NCI-H748 treated with DMSO at 0.1 percent for 48 hours (cell line): ENCODE measurements around the gene LMO4.

ENCODE experiments used
- DNase-seq: peaks from one replicate; lab custom pipeline; 2025; lab: John Stamatoyannopoulos, UW

LMO4 gene

DNA sequence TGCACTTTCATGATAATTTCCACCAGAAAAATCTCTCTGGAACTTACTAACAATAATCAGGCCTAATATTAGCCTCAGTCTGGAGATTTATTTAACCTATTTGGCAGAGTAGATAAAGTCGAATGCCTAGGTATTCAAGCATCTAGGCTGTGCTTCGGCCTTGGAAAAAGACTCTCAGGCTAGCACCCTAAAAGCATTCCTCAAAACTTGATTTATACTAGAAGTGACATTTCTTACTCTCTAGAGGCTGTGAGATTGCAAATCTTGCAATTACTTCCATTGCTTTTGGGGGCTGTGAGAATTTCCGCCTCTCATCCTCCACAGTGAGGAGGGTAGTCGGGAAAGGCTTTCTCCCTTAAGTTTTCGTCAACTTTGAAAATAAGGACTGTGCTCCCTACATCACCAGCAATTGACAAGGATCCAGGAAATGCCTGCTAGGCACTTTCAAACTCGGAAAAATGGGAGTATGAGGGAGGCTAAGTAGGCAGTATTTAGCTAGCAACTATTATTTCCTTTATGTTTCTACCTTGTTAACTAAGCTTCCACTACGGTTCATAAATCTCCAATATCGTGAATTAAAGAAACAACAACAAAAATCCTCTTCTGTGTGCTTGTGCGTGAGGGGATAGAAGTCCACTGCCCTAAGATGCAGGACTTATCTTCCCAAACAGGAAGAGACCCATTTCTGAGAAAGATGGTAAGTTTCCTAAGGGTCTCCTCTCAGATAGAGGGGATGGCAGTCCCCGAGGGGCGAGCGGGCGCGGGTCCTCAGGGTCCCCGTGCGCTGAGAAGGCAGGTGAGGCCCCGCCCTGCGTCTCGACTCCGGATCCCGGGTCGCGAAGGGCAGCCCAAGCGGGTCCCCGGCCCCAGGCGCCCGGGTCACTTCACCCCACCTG lies 1.1 kb upstream of the LMO4 start:
- no peak for DNase-seq

DNA sequence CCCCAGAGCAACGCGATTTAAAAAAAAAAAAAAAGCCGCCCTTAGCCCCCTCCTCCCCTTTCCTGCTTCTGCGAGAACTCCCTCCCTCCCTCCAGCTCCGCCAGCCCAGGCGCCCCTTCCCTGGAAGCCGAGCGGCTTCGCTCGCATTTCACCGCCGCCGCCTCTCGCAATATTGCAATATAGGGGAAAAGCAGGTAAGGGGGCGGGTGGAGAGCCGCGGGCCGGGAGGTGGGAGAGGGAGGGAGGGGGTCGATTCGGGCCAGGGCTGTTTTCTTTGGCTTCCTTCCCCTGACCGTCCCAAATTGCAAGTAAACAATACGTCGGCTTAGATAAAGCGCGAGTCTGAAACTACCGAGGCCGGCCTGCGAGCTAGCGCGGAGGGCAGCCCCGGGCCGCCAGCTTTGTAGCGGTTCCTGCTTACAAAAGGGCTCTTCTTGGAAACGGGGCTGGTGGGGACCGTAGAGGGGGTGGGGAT lies 408 bp downstream of the LMO4 start:
- DNase-seq, result no peak

DNA sequence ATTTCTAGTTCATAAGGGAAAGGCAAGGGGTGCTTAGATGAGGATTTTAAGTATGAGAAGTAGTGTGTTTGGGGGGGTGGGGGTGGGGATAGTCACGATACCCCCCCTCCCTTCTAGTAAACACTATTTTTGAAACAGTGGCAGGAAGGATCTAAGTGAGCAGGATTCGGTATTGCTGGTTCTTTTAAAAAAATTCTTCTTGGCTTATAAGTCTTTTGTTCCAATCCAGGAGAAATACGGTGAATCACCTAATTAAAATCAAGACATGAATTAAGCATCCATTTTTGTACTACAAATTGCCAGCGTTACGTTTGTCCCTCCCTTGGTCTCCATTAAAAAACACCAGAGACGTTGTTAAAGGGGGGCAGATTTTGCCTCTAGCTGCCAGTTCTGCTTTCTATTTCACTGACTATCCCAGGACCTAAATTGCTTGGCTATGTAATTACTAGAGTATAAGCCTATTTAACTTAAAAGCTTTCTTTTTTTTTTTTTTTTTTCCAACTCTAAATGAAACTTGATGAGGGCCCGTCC lies 911 bp downstream of the LMO4 start:
- peak; percentile 31 for DNase-seq

GRCh38 chr1:87330057-87330884 lies 1.6 kb downstream of the LMO4 start:
- DNase-seq, result no peak

DNA sequence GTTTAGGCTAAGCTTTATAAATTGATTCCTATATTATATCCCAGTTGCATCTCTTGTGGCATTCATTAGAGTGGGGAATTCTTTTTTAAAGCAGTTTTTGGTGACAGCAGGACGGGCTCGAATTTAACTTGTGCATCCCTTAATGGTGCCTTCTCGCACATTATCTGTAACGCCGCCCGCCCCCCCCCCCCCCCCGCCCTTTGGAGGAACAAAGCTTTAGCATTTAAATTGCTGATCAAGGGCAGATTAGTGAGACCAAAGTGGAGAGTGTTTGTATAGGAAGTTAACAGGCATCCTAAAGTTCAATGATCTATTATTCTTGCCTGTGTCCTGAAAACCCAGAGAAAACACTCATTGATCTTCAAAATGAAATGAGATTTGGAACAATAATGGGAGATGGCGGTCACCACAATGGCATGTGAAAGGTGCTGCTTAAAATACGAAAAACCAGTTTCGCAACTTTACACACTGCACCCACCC lies 2.2 kb downstream of the LMO4 start:
- DNase-seq, result peak; percentile 75

- DNase-seq, result peak; percentile 50
These were observed 2.9 kb downstream of the LMO4 start for GRCh38 chr1:87331365-87332241.

DNA sequence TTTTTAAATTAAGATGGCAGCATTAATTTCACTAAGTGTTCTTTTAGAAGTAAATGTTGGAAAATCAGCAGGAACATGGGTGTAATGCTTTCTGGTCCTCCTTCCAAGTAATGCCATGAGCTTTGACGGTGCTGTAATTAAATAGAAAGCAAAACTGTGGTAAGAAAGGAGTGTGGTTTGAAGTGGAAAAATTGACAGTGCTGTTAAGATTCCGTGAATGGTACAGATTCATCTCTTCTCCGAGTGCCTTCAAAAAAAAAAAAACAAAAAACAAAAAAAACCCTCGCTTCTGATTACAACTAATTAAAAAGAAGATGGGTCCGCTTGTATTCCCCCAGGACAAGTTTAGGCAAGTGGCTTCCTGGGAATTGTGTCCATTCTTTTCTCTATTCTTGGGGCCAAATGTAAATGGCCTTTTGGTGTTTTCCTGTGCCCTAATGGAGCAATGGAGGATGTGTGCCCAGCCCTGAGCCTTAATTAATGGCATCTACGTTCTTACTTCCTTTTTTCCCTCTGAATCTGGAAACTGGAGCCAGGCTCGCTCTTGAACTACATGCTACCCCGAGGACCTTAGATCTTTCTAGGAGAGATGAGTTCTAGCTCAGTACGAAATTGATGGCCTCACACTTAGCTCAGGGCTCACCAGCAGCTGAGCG lies 5.1 kb downstream of the LMO4 start:
- no peak for DNase-seq

DNA sequence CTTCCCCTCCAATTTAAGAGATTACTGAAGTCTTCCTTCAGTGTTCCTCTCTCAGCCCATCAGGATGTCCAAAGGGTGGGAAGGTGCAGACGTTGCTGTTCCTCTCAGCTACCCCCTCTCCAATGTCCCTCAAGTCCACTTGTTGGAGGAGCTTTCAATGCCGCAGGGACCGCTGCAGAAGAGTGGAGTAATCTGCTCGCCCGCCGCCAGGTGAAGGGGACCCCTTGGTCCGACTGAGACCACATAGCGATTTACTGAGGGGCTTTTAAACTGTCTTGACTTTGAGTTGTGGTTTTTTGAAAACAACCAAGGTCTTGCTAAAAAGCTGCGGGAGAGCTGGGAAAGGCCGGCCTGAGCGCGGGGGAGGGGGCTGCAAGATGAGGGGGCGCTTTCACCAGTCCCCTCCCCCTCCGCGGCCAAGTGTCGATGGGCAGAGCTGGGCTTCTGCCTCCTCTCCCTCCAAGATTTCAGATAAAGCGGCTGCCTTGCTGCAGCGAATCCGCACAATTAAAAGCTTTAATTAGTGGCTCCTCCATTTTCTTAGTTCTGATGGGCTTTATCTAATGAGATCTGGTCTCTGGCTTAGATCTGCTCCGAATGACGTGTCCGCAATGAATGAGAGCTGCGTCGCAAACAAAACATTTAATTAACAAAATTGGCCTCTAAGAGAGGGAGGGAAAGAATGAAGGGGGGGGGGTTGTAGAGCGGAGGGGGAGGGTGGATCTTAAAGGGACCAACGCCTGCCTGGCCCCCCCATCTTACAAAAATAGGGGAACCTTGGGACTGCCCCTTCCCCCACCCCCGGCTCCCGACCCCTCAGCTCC lies 5.9 kb downstream of the LMO4 start:
- peak; percentile 25 for DNase-seq

DNA sequence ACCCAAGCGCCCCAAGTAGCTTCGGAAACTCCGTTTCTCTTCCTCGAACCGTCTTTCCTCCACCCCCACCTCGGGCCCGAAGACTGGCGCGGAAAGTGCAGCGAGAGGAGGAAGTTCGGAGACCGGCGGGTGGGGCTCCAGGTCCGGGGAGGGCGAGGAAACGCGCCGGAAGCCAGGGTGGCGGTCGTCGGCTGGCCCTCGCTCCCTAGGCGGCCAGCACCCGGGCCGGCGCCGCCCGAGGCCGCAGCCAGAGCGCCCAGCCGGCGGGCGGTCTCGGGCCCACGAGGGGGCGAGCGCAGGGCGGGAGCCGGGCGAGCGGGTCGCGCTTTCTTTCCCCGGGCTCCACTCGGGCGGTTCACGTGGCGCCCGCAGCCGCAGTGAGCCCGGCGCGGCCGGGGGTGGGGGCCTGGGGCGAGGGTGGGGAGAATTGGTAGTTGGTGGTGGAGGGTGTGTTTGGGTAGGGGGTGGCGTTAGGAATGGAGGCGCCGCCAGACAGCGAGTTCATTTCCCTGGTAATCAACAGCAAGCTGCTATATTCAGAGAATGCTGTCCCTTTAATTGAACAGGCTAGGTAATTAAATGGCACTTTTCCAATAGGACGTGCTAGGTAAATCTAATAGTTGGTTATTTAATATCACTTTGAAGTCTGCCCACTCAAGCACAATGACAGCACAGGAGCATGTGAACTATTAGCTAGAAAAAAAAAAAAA lies 6.7 kb downstream of the LMO4 start:
- peak; percentile 42 for DNase-seq

DNA sequence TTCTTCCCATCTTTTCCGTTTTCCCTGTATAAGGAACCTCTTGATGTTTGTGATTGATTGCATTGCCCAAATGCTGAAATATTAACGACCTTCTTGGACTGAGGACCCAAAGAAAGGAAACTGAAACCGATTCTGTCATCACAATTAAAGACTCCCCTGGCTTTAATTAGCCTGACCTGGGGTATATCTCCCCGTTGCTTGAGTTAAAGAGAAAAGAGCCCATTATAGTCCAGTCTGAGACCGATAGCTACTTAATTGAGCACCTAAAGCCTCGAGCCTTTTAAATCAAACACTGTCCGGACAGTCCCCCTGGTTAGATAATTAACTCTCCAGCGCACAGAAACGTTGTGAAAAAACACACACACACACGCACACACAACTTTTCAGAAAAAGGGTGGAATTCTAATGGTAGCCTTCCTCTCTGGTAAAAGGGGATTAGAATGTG lies 8.0 kb downstream of the LMO4 start:
- DNase-seq, result no peak

DNA sequence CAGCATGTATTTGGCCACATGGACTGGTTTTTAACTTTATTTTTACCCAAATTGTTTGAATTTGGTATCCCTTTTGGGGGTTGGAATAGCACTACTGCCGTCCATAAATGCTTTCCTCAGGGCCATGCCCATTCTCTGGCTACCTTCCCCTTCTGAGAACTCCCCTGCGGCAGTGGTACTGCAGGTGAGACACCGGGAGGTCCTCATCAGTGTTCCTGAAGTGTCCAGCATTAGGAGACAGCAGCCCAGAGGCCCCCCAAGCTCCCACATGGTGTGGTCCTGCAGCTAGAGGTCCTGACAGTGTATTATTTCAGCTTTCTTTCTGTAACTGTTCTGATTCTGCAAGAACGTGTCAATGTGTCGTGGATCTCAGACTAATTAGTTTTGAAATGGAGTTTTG lies 8.9 kb downstream of the LMO4 start:
- DNase-seq, result no peak

GRCh38 chr1:87338566-87338965 lies 9.9 kb downstream of the LMO4 start:
- no peak for DNase-seq

- DNase-seq, result no peak
These were observed 15.6 kb downstream of the LMO4 start for GRCh38 chr1:87344231-87344630.

DNA sequence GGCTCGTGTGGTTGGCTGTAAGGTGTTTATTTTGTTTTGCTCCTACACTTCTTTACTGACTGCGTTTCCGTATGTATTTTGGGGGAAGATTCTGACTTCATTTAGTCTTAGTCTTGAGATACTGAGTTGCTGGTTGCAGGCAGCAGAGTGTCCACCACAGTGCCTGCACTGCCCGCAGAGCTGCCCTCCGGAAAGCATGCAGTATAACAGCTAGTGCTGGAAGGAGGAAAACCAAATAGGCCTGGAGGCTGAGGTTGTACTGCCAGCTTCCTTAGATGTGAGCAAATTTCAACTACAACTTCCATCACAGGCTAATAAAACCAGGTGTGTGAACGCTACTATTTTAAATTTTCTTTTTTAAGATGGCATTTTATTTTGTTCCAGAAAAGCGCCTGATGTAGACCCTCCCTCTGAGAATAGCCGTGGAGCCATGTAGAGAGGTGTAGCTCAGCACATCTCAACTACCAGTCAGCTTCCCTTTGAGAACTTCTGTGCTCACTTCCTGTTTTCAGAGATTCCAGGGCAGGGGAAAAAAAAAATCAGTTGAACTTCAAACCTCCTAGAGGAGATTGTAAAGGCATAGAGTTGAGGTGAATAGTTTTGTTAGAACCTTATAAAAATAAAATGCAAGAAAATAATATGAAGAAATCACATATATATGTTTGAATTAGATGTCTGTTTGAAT lies 17.6 kb downstream of the LMO4 start:
- no peak for DNase-seq

DNA sequence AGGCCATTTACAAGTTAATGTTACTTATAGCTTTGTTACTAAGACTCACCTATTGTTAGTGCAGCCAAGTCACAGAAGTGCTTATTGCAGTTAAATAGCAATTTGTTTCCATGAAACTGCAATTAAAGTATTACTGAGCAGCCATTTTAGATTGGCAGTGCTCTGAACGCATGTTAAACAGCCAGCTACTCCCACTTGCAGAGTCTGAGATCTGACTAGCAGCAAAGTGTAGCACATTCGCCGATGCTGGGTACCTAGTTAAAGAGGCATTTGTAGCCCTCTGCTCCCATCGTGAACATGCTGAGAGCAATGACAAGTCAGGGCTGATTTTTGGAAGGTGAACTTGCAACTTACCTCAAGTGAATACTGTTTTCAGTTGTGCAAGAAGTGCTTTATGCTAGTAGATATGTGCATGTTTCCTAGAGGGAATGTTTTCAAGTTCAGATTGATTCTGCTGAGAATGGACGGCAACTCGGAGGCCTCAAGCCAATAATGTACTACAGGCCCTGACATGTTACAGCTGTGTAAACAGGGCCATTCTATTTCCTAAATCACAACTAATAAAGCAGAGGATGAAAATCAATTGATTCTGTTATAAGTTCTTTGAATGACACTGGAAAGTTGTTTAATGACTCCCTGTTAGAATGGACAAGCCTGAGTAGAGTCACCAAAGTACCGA lies 19.8 kb downstream of the LMO4 start:
- peak; percentile 41 for DNase-seq

DNA sequence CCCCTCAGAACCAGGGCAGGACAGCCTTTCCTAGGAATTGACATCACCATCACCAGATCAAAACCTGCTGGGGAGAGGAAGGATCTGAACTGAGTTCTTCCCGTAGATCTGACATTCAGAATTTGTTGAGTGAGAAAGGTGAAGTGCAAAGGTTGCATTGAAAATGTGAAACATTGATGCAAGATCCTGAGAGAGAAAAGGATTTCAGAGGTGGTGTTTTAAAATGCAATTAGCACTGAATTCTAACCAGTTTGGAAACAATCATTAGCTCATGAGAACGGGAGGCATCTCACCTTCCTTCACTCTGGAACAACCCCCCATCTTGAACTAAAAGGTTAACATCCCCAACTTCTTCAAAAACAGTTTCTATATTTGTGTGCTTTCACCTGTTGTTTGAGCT lies 20.4 kb downstream of the LMO4 start:
- no peak for DNase-seq

- no peak for DNase-seq
These were observed 27.2 kb downstream of the LMO4 start for GRCh38 chr1:87355894-87356293.

GRCh38 chr1:87356591-87356990 lies 27.9 kb downstream of the LMO4 start:
- no peak for DNase-seq
